ENCODE data around the gene NOL4L.

- TF ChIP-seq CTCF (IDR thresholded peaks at IDR 0.05) (no peak), POLR2A (IDR thresholded peaks at IDR 0.05) (no peak)
These were observed 157.1 kb downstream of the NOL4L start for GRCh38 chr20:32427996-32428395.
